Head of caudate nucleus (tissue), 42 donors: ENCODE data around the gene SRL.
A peak's percentile ranks its signal among the peaks of the same experiment; 100 is the strongest.

Source experiments
- DNase-seq, 42 donors: peaks; one replicate each; pipeline versions ENCODE4 v3.0.0 to v3.0.0-alpha.2; 2020 to 2021; ENCODE audit warnings: mixed read lengths in 7 of 42
- intact Hi-C: fragments of 100-400 bp; cut with DNase I; formaldehyde crosslinking; loops from one replicate; pipeline ENCODE4 v1.15.0; 2022

SRL gene

GRCh38 chr16:4241928-4242283, at the start of gene SRL:
TSS of gene SRL (minus strand) at chr16:4242080. CDS start at chr16:4242067, 13 bp downstream.
- DNase-seq, result no peak
- intact Hi-C loops, result no loop called here

GRCh38 chr16:4290236-4290830, 48.5 kb upstream of the SRL start:
- DNase-seq, result no peak
- intact Hi-C loops, result loop anchor here (5.0 kb wide), 1 partner anchor 37 kb away; no protein-coding TSS in a partner anchor

DNA sequence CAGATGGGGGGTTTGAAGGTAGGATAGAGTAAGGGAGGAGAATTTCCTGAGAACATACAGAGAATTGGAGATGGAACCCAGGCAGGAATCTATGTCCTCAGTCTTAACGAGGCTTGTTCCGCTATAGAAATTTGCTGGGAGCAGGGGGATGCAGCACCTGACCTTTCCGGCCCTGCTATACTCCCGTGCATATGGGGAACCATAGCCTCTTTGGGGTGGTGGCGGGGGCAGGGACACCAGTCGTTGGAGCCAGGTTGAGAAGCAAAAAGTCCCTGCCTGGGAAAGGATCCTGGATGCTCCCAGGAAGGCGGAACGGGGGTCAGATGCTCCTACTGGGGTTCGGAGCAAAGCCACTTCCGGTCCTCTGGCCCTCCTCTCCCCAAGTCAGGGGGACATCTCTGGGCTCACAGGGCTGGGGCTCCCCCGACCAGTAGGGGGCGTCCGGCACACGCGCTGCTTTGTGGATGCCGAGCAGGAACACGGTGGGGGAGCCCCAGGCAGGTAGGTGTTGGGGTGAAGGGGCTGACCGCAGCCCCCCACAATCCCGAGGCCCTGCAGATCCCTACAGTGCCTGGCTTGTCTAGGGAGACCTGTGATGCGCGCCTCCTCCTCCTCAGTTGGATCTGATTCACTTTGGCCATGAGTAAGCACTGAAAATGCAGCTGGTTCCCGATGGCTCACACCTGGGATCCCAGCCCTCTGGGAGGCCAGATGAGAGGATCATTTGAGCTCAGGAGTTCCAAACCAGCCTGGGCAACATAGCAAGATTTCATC, 46.5 kb upstream of the SRL start:
- DNase-seq, result peak; percentile 62 to 92 (median 84)
- intact Hi-C loops, result no loop called here

DNA sequence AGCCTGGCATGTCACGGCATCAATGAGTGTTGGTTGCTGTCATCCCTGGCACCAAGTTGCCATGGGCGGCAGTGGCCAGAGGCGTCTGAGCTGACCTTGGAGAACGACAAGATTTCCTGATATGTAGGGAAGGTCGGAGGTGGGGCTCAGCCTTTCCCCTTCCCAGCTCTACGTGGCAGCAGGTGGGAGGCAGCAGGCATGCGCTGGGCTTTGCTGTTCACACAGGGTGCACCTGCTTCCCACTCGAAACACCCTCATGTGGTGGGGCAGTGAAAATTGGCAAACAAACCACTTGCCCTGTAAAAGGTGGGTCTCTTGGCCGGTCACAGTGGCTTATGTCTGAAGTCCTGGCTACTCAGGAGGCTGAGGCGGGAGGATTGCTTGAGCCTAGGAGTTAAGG, 43.3 kb upstream of the SRL start:
- intact Hi-C loops, result no loop called here
- DNase-seq, result peak in 25 of 42 donors; percentile 4 to 72 (median 40)

DNA sequence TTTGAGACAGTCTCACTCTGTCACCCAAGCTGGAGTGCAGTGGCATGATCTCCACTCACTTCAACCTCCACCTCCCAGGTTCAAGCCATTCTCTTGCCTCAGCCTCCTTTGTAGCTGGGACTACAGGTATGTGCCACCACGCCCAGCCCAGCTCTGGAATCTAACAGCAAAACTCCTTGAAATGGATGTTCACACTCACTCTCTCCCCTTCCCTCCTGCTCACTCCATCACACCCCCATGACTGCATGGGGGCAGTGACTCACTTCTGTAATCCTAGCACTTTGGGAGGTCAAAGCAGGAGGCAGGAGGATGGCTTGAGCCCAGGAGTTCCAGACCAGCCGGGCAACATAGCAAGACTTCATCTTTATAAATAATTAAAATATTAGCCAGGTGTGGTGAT, 42.1 kb upstream of the SRL start:
- intact Hi-C loops, result no loop called here

DNA sequence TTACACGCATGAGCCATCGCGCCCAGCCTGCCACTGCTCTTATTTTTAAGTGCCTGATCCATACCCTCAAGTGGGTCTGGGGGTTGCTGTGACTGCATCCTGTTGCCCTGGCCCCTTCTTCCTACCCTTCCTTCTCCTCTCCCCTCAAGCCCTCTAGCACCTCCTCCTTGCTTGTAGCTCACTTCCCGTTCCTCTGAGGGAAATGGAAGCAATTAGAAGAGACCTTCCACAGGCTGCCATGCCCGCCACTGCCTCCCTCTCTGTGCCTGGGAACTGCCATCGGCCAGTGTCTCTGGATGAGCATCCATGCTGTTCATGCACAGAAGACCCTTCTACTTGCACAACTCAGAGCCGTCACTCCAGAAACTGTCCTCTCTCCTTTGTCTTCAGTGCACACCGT, 41.6 kb upstream of the SRL start:
- intact Hi-C loops, result no loop called here
- DNase-seq, result no peak

More for the DNA sequence above, 42.1 kb upstream of the SRL start:
- no peak for DNase-seq

DNA sequence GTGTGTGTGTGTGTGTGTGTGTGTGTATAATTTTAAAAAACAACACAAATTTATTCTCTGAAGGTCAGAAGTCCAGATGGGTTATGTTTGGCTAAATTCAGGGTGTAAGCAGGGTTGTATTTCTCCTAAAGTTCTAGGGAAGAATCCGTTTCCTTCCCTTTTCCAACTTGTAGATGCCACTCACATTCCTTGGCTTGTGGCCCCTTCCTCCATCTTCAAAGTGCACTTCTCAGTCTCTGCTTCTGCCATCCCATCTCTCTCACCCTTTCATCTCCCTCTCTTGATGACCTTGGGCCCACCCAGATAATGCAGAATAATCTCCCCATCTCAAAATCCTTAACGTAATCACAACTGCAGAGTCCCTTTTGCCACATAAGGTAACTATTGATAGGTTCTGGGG, 38.7 kb upstream of the SRL start:
- no peak for DNase-seq
- intact Hi-C loops, result no loop called here

GRCh38 chr16:4277987-4278513, 36.2 kb upstream of the SRL start:
- DNase-seq, result no peak
- intact Hi-C loops, result loop anchor here (5.0 kb wide), 1 partner anchor 49 kb away; no protein-coding TSS in a partner anchor

DNA sequence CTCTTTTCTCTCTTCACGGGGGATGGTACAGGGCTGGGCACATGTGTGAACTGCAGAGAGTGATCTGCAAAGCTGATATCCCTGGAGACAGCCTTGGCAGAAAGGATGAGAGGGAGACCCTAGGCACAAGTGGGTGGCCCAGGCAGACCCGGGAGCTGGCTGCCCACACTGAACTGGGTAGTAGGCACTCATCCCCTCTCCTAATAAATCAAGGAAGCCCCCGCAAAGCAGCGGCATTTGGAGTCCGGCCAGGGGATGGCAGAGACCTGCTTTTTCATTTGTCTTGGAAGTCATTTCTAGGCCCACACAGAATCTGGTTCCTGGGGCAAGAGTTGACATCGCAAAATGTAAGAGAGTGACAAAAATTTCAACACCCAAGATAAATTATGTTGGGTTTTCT, 34.0 kb upstream of the SRL start:
- no peak for DNase-seq
- intact Hi-C loops, result loop anchor here (5.0 kb wide), 1 partner anchor 51 kb away; no protein-coding TSS in a partner anchor

DNA sequence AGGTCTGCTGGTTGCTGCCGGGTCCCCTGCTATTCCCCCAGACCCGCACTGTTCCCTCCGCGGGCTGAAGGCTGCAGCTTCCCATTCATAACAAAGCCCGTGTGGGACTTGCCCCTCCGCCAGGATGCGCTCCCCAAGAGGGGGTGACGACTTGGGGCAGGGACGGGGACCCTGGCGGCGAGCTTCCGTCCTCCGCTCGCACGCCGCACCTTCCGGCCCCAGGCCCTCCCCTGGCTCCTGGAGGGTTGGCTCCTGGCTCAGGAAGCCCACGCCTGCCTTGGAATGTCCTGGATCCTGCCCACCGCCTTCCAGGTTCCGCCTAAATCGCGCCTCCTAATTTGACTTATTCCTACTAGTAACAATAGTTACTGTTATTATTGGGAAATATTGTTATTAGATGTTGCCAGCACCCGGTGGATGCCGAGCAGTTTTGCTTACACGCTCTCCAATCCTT, 32.0 kb upstream of the SRL start:
- intact Hi-C loops, result no loop called here
- peak in 21 of 42 donors; percentile 17 to 61 (median 42) for DNase-seq

DNA sequence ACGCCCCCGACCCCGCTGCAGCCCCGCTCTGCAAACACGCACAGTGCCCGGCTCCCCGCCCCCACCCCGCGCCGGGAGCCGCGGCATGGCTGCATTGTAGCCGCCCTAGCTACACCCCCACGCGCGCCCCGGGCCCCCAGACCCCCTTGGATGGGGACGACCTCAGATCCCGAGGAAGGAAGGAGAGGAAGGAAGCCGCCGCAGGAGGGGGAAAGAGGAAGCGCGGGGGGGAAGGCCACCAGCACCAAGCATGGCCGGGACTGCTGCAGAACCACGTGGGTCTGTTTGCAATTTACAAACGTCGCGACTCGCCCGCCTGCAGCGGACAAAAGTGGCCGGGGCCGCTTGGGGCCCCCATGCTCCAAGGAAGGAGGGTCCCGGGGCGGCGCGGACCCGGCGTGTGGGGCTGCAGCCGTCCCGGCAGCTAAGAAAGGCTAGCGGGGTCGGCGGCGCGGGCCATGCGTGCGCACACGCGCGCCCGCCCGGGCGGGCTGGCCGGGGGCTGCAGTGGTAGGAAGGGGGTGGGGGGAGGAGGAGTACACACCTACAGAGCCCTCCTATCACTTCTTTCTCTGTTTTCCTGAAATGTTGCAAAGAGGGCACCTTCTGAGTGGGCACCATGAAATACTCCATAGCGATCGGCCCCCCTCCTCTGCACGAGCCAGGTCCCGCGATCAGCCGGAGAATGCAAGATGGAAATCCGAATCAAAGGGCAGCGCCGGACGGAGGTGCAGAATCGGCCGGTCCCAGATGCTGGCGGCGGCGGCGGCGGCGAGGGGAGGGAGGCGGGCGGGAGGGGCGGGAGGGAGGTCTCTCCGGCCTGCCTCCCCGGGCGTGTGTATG, 30.5 kb upstream of the SRL start:
- intact Hi-C loops, result no loop called here
- peak; percentile 30 to 84 (median 69) for DNase-seq

GRCh38 chr16:4271176-4272113, 29.6 kb upstream of the SRL start:
- intact Hi-C loops, result no loop called here
- DNase-seq, result peak; percentile 91 to 99 (median 97)

DNA sequence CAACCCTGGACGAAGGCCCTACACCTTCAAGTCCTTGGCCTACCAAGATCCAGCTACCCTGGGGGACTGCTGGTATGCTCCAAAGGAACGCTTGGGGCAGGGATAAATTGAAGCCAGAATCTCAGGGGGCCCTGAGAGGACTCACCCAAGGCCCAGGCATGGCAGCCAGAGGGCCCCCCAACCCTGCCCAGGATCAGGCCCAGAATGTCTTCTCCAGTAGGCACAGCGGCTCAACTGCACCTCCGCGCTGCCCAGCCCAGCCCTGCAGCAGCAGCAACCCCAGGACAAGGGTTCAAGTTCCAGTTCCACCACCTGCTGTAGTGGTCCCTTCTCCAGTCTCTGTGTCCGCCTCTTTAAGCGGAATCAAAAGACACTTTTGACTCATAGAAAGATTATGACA, 28.7 kb upstream of the SRL start:
- peak in 2 of 42 donors; percentile 18 to 41 for DNase-seq
- intact Hi-C loops, result no loop called here

DNA sequence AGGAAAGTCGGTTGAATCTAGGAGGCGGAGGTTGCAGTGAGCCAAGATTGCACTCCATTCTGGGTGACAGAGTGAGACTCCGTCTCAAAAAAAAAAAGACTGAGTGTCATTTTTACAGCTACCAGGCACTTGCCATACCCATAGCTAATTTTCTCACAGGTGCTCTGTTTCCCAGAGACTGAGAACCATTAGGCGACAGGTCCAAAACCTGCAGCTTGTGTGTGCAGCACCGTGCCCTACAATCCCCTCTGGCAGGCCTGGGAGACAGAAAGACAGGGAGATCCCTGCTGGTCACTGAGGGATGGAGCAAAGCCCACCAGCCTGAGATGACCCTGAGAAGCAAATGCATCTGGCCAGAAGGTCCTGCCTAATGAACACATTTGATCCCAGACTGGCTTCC, 28.2 kb upstream of the SRL start:
- DNase-seq, result no peak
- intact Hi-C loops, result no loop called here

- DNase-seq, result no peak
- intact Hi-C loops, result no loop called here
Observed at GRCh38 chr16:4266372-4266771, 24.5 kb upstream of the SRL start.

- DNase-seq, result no peak
- intact Hi-C loops, result no loop called here
Observed at GRCh38 chr16:4265676-4266075, 23.8 kb upstream of the SRL start.

DNA sequence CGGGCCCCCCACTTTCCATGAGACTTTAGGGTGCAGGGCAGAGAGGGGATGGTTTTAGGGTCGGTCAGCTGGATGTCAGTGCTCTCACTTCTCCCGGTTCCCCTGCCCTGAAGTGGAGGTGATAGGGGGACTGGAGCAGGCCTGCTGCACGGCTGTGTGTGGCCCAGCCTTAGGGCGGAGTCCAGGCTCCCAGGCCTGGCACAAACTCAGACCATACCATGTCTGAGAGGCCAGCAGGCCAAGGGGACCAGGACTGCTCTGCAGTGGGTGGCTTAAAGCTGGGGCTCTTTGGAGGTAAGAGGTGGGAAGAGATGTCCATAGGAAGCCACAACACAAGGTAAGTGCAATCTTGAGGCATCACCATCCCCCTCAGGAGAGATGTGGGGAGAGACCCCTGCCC, 22.7 kb upstream of the SRL start:
- DNase-seq, result no peak
- intact Hi-C loops, result no loop called here
